Vagina (tissue), 2 donors: ENCODE data around the gene FSIP1.

Experiments
- CTCF ChIP-seq, 3 experiments: fragments of 450-650 bp in 2 of 3; fragments of 200-600 bp in 1 of 3; sonication (generic) in 1 of 3; IDR thresholded peaks; one replicate each; pipeline ENCODE4 v1.5.1; 2017 to 2019; ENCODE audit warnings: antibody characterized with exemption in 3 of 3, mild to moderate bottlenecking in 2 of 3, moderate library complexity in 2 of 3
- POLR2A ChIP-seq, 2 donors: fragments of 450-650 bp; IDR thresholded peaks; one replicate each; pipeline ENCODE4 v1.6.1; 2017; ENCODE audit warnings: antibody characterized with exemption in 2 of 2, mild to moderate bottlenecking in 2 of 2, moderate library complexity in 2 of 2

GRCh38 chr15:39741258-39741657 lies 41.4 kb downstream of the FSIP1 start:
- no peak for TF ChIP-seq POLR2A (IDR thresholded peaks at IDR 0.05)
- no peak for TF ChIP-seq CTCF (IDR thresholded peaks at IDR 0.05)
